HK-2 (cell line): ENCODE measurements around the gene NRN1L.
A peak's percentile ranks its signal among the peaks of the same experiment; 100 is the strongest.

Experiments
- DNase-seq: peaks from one replicate; pipeline ENCODE4 v3.0.0-alpha.2; 2018; ENCODE audit not compliant: unreplicated experiment

The NRN1L gene

DNA sequence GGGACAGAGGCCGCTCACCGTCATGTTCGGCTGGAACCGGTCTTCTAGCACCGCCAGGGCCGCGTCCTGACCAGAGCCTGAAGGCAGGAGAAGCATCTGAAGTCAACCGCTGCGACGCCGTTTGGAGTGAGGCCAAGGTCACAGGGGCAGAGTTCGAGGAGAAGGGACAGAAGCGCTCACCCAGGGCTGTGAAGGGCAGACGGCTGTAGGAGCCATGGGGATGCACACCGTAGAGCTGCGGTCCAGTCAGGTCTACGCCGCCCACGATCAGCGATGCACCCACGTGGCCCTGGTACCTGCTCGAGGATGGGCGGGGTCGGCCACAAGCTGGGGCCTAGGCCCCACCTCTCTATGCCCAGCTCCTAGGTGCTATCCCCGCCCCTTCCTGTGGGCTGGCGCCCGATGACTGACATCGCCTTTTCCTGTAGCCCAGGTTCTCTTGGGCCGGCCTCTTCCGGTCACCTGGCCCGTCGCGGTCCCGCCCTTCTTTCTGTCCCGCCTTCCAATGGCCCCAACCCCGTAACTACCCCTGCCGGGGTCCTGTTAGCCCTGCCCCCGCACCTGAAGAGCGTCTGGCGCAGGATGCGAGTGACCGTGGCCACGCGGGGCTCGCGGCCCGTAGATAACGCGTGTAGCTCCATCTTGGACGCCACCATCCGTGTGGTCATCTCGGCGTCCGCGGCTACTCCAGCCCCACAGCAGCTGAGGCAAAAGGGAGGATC lies 50.9 kb downstream of the NRN1L start:
- peak; percentile 98 for DNase-seq
